DOHH2 (cell line): ENCODE measurements around the gene OGFOD1.

Source experiments
- H3F3A ChIP-seq: fragments of 200-600 bp; sonication (generic), shearing (Covaris generic); 2 replicates; pipeline ENCODE4 v1.6.0; 2016; ENCODE audit warnings: antibody characterized with exemption, mild to moderate bottlenecking; ENCODE audit not compliant: control insufficient read depth, insufficient read depth
- H3K27ac ChIP-seq: fragments of 200-600 bp; sonication (generic); 2 replicates; pipeline ENCODE4 v1.5.1; 2014; ENCODE audit warnings: low read depth, mild to moderate bottlenecking, low read length, moderate library complexity
- H3K27me3 ChIP-seq: fragments of 200-600 bp; sonication (generic); 2 replicates; pipeline ENCODE4 v1.6.1; 2014; ENCODE audit warnings: mild to moderate bottlenecking, low read length, mixed read lengths; ENCODE audit not compliant: control insufficient read depth
- H3K36me3 ChIP-seq: fragments of 200-600 bp; sonication (generic); 2 replicates; pipeline ENCODE4 v1.6.1; 2014; ENCODE audit warnings: mild to moderate bottlenecking, low read length, moderate library complexity, mixed read lengths; ENCODE audit not compliant: control insufficient read depth
- H3K4me1 ChIP-seq: fragments of 200-600 bp; sonication (generic); 2 replicates; pipeline ENCODE4 v1.6.1; 2014; ENCODE audit warnings: mild to moderate bottlenecking, low read length, mixed read lengths; ENCODE audit not compliant: control insufficient read depth
- H3K4me2 ChIP-seq: fragments of 200-600 bp; sonication (generic); 2 replicates; pipeline ENCODE4 v1.6.0; 2014; ENCODE audit warnings: mild to moderate bottlenecking, low read length, moderate library complexity
- H3K4me3 ChIP-seq: fragments of 200-600 bp; sonication (generic); 2 replicates; pipeline ENCODE4 v1.5.1; 2014; ENCODE audit warnings: mild to moderate bottlenecking, low read length, mixed read lengths
- H3K79me2 ChIP-seq: fragments of 200-600 bp; sonication (generic); 2 replicates; pipeline ENCODE4 v1.6.1; 2014; ENCODE audit warnings: mild to moderate bottlenecking, low read length, mixed read lengths; ENCODE audit not compliant: control insufficient read depth
- H3K9me2 ChIP-seq: fragments of 200-600 bp; sonication (generic); replicated peaks from 2 replicates; pipeline ENCODE4 v1.6.1; 2014; ENCODE audit warnings: mild to moderate bottlenecking, low read length, mixed read lengths; ENCODE audit not compliant: control insufficient read depth
- H3K9me3 ChIP-seq: fragments of 200-600 bp; sonication (generic); 2 replicates; pipeline ENCODE4 v1.6.1; 2014; ENCODE audit warnings: antibody characterized with exemption, low read length, mixed read lengths; ENCODE audit not compliant: control insufficient read depth, insufficient read depth
- H4K20me1 ChIP-seq: fragments of 200-600 bp; sonication (generic); 2 replicates; pipeline ENCODE4 v1.6.0; 2014; ENCODE audit warnings: low read depth, mild to moderate bottlenecking, antibody characterized with exemption, low read length, moderate library complexity; ENCODE audit not compliant: control insufficient read depth, insufficient read depth
- CTCF ChIP-seq: fragments of 200-600 bp; sonication (generic); IDR thresholded peaks from one replicate; pipeline ENCODE4 v1.5.1; 2014; ENCODE audit warnings: antibody characterized with exemption, mild to moderate bottlenecking, low read depth, low read length; ENCODE audit not compliant: poor library complexity, severe bottlenecking
- EZH2phosphoT487 ChIP-seq: fragments of 200-600 bp; sonication (generic); IDR thresholded peaks from 2 replicates; pipeline ENCODE4 v1.6.1; 2017; ENCODE audit warnings: borderline replicate concordance, mild to moderate bottlenecking, antibody characterized with exemption, low read length, moderate library complexity, mixed read lengths

Gene OGFOD1

GRCh38 chr16:56450275-56450985 is 924 bp upstream of the OGFOD1 start:
- H3K4me3 ChIP-seq, result peak overlapping the region; percentile 79
- TF ChIP-seq CTCF (no peak), EZH2phosphoT487 (no peak)
- no peaks in the 10 kb centered on the region for H3K9me3 ChIP-seq
- peak overlapping the region; percentile 82 for H3K27ac ChIP-seq
- peaks cover 33% of the 10 kb centered on the region; the same call in 1 of the 2 replicates for H4K20me1 ChIP-seq
- peaks cover 80% of the 10 kb centered on the region for H3K36me3 ChIP-seq
- H3K4me1 ChIP-seq, result peaks cover 37% of the 10 kb centered on the region
- peak overlapping the region; percentile 83 for H3K4me2 ChIP-seq
- no peaks in the 10 kb centered on the region for H3F3A ChIP-seq
- H3K9me2 ChIP-seq, result no peaks in the 10 kb centered on the region
- peaks cover 93% of the 10 kb centered on the region for H3K79me2 ChIP-seq
- no peaks in the 10 kb centered on the region for H3K27me3 ChIP-seq

GRCh38 chr16:56451753-56452689 is 667 bp downstream of the OGFOD1 start:
- peak overlapping the region; percentile 82 for H3K27ac ChIP-seq
- H3K4me3 ChIP-seq, result peak overlapping the region; percentile 79
- H3K9me2 ChIP-seq, result no peaks in the 10 kb centered on the region
- H3K27me3 ChIP-seq, result no peaks in the 10 kb centered on the region
- no peak for TF ChIP-seq EZH2phosphoT487
- TF ChIP-seq CTCF, result no peak
- H3K4me2 ChIP-seq, result peak overlapping the region; percentile 89
- peaks cover 37% of the 10 kb centered on the region for H3K4me1 ChIP-seq
- H3K9me3 ChIP-seq, result no peaks in the 10 kb centered on the region
- no peaks in the 10 kb centered on the region for H3F3A ChIP-seq
- peaks cover 77% of the 10 kb centered on the region for H3K79me2 ChIP-seq
- peaks cover 80% of the 10 kb centered on the region for H3K36me3 ChIP-seq
- H4K20me1 ChIP-seq, result peaks cover 33% of the 10 kb centered on the region; the same call in 1 of the 2 replicates

GRCh38 chr16:56457927-56458470 is 6.6 kb downstream of the OGFOD1 start:
- Histone ChIP-seq H3K4me1 (peaks cover 5% of the 10 kb centered on the region), H4K20me1 (no peaks in the 10 kb centered on the region; the same call in 1 of the 2 replicates), H3K27ac (no peak overlapping the region), H3F3A (no peaks in the 10 kb centered on the region), H3K79me2 (peaks cover 20% of the 10 kb centered on the region), H3K4me2 (no peak overlapping the region), H3K36me3 (peaks cover 90% of the 10 kb centered on the region), H3K4me3 (no peak overlapping the region), H3K9me3 (no peaks in the 10 kb centered on the region), H3K27me3 (no peaks in the 10 kb centered on the region), H3K9me2 (no peaks in the 10 kb centered on the region)
- TF ChIP-seq CTCF (no peak), EZH2phosphoT487 (no peak)
